ENCODE data around the gene FAM24A.

GRCh38 chr10:122878799-122879338 is 31.5 kb upstream of the FAM24A start:
- TF ChIP-seq CTCF (IDR thresholded peaks at IDR 0.05) (no peak), POLR2A (IDR thresholded peaks at IDR 0.05) (no peak)

Measured in Peyer's patch (tissue), 4 donors.